ENCODE data around the gene EBI3.
"Not testable (repeated sequence)": the region's sequence is repeated elsewhere in the genome, so short reads cannot be mapped to it uniquely, and the experiment has no call there.

GRCh38 chr19:4192537-4192936, 36.8 kb upstream of the EBI3 start:
- not testable (repeated sequence) for TF ChIP-seq CTCF (IDR thresholded peaks at IDR 0.05; ENCODE audit: low read depth, low read length, missing input control); JUND (IDR thresholded peaks at IDR 0.05); RAD21 (IDR thresholded peaks at IDR 0.05); EGR1 (IDR thresholded peaks at IDR 0.05; ENCODE audit: low read depth in 2 of 2); SP1 (IDR thresholded peaks at IDR 0.05); REST (IDR thresholded peaks at IDR 0.05); MAX (IDR thresholded peaks at IDR 0.05); TAF1 (conservative IDR thresholded peaks at IDR 0.05); FOXA1 (IDR thresholded peaks at IDR 0.05); YY1 (IDR thresholded peaks at IDR 0.05); GABPA (IDR thresholded peaks at IDR 0.05 in 1 of 2, conservative IDR thresholded peaks at IDR 0.05 in 1 of 2)
- TF ChIP-seq, protein P1, sequence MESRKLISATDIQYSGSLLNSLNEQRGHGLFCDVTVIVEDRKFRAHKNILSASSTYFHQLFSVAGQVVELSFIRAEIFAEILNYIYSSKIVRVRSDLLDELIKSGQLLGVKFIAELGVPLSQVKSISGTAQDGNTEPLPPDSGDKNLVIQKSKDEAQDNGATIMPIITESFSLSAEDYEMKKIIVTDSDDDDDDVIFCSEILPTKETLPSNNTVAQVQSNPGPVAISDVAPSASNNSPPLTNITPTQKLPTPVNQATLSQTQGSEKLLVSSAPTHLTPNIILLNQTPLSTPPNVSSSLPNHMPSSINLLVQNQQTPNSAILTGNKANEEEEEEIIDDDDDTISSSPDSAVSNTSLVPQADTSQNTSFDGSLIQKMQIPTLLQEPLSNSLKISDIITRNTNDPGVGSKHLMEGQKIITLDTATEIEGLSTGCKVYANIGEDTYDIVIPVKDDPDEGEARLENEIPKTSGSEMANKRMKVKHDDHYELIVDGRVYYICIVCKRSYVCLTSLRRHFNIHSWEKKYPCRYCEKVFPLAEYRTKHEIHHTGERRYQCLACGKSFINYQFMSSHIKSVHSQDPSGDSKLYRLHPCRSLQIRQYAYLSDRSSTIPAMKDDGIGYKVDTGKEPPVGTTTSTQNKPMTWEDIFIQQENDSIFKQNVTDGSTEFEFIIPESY (IDR thresholded peaks at IDR 0.05) = not testable (repeated sequence)

Data from liver (tissue), 3 donors.